ENCODE measurements around the gene ZC3H7A.

ZC3H7A gene

GRCh38 chr16:11759163-11759834 lies 37.8 kb downstream of the ZC3H7A start:
- Histone ChIP-seq H3K27me3 (replicated peaks; ENCODE audit: insufficient read depth, low read length) (no peaks in the 10 kb centered on the region), H3K9me3 (replicated peaks; ENCODE audit: insufficient read depth, low read length) (no peaks in the 10 kb centered on the region), H3K4me1 (ENCODE audit: low read length) (no peaks in the 10 kb centered on the region), H3K79me2 (ENCODE audit: low read length) (peaks cover 19% of the 10 kb centered on the region), H4K20me1 (ENCODE audit: insufficient read depth, low read length) (no peaks in the 10 kb centered on the region), H3F3A (ENCODE audit: insufficient read depth, low read length) (no peaks in the 10 kb centered on the region), H3K4me2 (ENCODE audit: low read depth, low read length) (no peak overlapping the region), H2AFZ (ENCODE audit: low read length) (no peak overlapping the region), H3K9me2 (replicated peaks; ENCODE audit: insufficient read depth, low read length) (no peaks in the 10 kb centered on the region), H3K27ac (ENCODE audit: low read length) (no peak overlapping the region), H3K9ac (ENCODE audit: low read length) (no peak overlapping the region), H3K4me3 (ENCODE audit: low read length) (no peak overlapping the region), H3K36me3 (replicated peaks; ENCODE audit: insufficient read depth, low read length) (peaks cover 14% of the 10 kb centered on the region)
- no peak for TF ChIP-seq EZH2 (optimal IDR thresholded peaks at IDR 0.05; ENCODE audit: low read depth, low read length)
- no peak for TF ChIP-seq EZH2phosphoT487 (IDR thresholded peaks at IDR 0.05; ENCODE audit: low read length)
- no peak for TF ChIP-seq CTCF (IDR thresholded peaks at IDR 0.05; ENCODE audit: low read length)
- DNase-seq: no peak

GRCh38 chr16:11757671-11758545 lies 39.1 kb downstream of the ZC3H7A start:
- Histone ChIP-seq H3K27ac (ENCODE audit: low read length) (no peak overlapping the region), H3K79me2 (ENCODE audit: low read length) (peaks cover 19% of the 10 kb centered on the region)

GRCh38 chr16:11756248-11756647 lies 40.8 kb downstream of the ZC3H7A start:
- H3F3A ChIP-seq (ENCODE audit: insufficient read depth, low read length): peaks cover 4% of the 10 kb centered on the region; the same call in 1 of the 2 replicates
- H2AFZ ChIP-seq (ENCODE audit: low read length): no peak overlapping the region
- no peak overlapping the region for H3K27ac ChIP-seq (ENCODE audit: low read length)
- DNase-seq: no peak
- no peak overlapping the region for H3K9ac ChIP-seq (ENCODE audit: low read length)
- H3K9me2 ChIP-seq (replicated peaks; ENCODE audit: insufficient read depth, low read length): no peaks in the 10 kb centered on the region
- TF ChIP-seq EZH2phosphoT487 (IDR thresholded peaks at IDR 0.05; ENCODE audit: low read length): no peak
- no peak for TF ChIP-seq CTCF (IDR thresholded peaks at IDR 0.05; ENCODE audit: low read length)
- no peak for TF ChIP-seq EZH2 (optimal IDR thresholded peaks at IDR 0.05; ENCODE audit: low read depth, low read length)
- no peak overlapping the region for H3K4me2 ChIP-seq (ENCODE audit: low read depth, low read length)
- H3K9me3 ChIP-seq (replicated peaks; ENCODE audit: insufficient read depth, low read length): no peaks in the 10 kb centered on the region
- peaks cover 13% of the 10 kb centered on the region for H3K36me3 ChIP-seq (replicated peaks; ENCODE audit: insufficient read depth, low read length)
- H3K4me3 ChIP-seq (ENCODE audit: low read length): no peak overlapping the region
- H3K79me2 ChIP-seq (ENCODE audit: low read length): peaks cover 10% of the 10 kb centered on the region; the same call in 1 of the 2 replicates
- H3K27me3 ChIP-seq (replicated peaks; ENCODE audit: insufficient read depth, low read length): no peaks in the 10 kb centered on the region
- H3K4me1 ChIP-seq (ENCODE audit: low read length): no peaks in the 10 kb centered on the region
- no peaks in the 10 kb centered on the region for H4K20me1 ChIP-seq (ENCODE audit: insufficient read depth, low read length)

More at GRCh38 chr16:11757671-11758545, 39.1 kb downstream of the ZC3H7A start:
- no peaks in the 10 kb centered on the region for H3F3A ChIP-seq (ENCODE audit: insufficient read depth, low read length)
- H2AFZ ChIP-seq (ENCODE audit: low read length): no peak overlapping the region
- no peaks in the 10 kb centered on the region for H4K20me1 ChIP-seq (ENCODE audit: insufficient read depth, low read length)
- H3K4me1 ChIP-seq (ENCODE audit: low read length): no peaks in the 10 kb centered on the region
- H3K9me3 ChIP-seq (replicated peaks; ENCODE audit: insufficient read depth, low read length): no peaks in the 10 kb centered on the region
- no peaks in the 10 kb centered on the region for H3K9me2 ChIP-seq (replicated peaks; ENCODE audit: insufficient read depth, low read length)
- TF ChIP-seq EZH2phosphoT487 (IDR thresholded peaks at IDR 0.05; ENCODE audit: low read length): no peak
- no peak for TF ChIP-seq EZH2 (optimal IDR thresholded peaks at IDR 0.05; ENCODE audit: low read depth, low read length)
- no peak for TF ChIP-seq CTCF (IDR thresholded peaks at IDR 0.05; ENCODE audit: low read length)
- no peak overlapping the region for H3K4me3 ChIP-seq (ENCODE audit: low read length)
- H3K27me3 ChIP-seq (replicated peaks; ENCODE audit: insufficient read depth, low read length): no peaks in the 10 kb centered on the region
- peaks cover 11% of the 10 kb centered on the region for H3K36me3 ChIP-seq (replicated peaks; ENCODE audit: insufficient read depth, low read length)
- no peak for DNase-seq
- no peak overlapping the region for H3K4me2 ChIP-seq (ENCODE audit: low read depth, low read length)
- H3K9ac ChIP-seq (ENCODE audit: low read length): no peak overlapping the region
